H9 (cell line): ENCODE measurements around the gene PIP4K2A. TPM values are rescaled to one million over a fixed set of nuclear protein-coding genes. Genes with fewer than 3 reads are reported as not detected.

Experiments used
- DNase-seq: peaks from one replicate; pipeline ENCODE4 v3.0.0-alpha.2; 2017
- H2AFZ ChIP-seq: one replicate; pipeline ENCODE4 v1.6.1; 2013; ENCODE audit warnings: mild to moderate bottlenecking, low read length, control low read depth, moderate library complexity
- H2AK5ac ChIP-seq: 2 replicates; pipeline ENCODE4 v1.6.1; 2013; ENCODE audit warnings: low read length, control low read depth, mixed read lengths; ENCODE audit not compliant: insufficient read length
- H2BK120ac ChIP-seq: one replicate; pipeline ENCODE4 v1.6.1; 2013; ENCODE audit warnings: low read depth, mild to moderate bottlenecking, low read length, control low read depth, inconsistent platforms; ENCODE audit not compliant: poor library complexity, severe bottlenecking
- H2BK12ac ChIP-seq: 2 replicates; pipeline ENCODE4 v1.6.1; 2013; ENCODE audit warnings: low read length, control low read depth, mixed read lengths, low read depth; ENCODE audit not compliant: insufficient read length
- H2BK15ac ChIP-seq: 2 replicates; pipeline ENCODE4 v1.6.1; 2013; ENCODE audit warnings: low read depth, low read length, control low read depth
- H2BK20ac ChIP-seq: one replicate; pipeline ENCODE4 v1.6.1; 2013; ENCODE audit warnings: low read depth, mild to moderate bottlenecking, low read length, control low read depth, inconsistent platforms; ENCODE audit not compliant: poor library complexity, severe bottlenecking
- H2BK5ac ChIP-seq: 2 replicates; pipeline ENCODE4 v1.6.1; 2013; ENCODE audit warnings: low read length, control low read depth, mixed read lengths; ENCODE audit not compliant: insufficient read length
- H3K14ac ChIP-seq: 2 replicates; pipeline ENCODE4 v1.6.1; 2013; ENCODE audit warnings: low read length, control low read depth; ENCODE audit not compliant: insufficient read depth
- H3K18ac ChIP-seq: 2 replicates; pipeline ENCODE4 v1.6.1; 2013; ENCODE audit warnings: low read depth, mild to moderate bottlenecking, mixed read lengths, low read length, control low read depth; ENCODE audit not compliant: insufficient read length
- H3K23ac ChIP-seq: 2 replicates; pipeline ENCODE4 v1.6.1; 2013; ENCODE audit warnings: low read length, control low read depth, mixed read lengths, low read depth; ENCODE audit not compliant: insufficient read length
- H3K23me2 ChIP-seq: 2 replicates; pipeline ENCODE4 v1.6.1; 2013; ENCODE audit warnings: low read depth, mild to moderate bottlenecking, mixed read lengths, low read length, control low read depth; ENCODE audit not compliant: insufficient read length, poor library complexity, severe bottlenecking
- H3K27ac ChIP-seq: 2 replicates; pipeline ENCODE4 v1.5.1; 2013; ENCODE audit warnings: low read length, control low read depth, mixed read lengths, low read depth; ENCODE audit not compliant: insufficient read length
- H3K27me3 ChIP-seq: 2 replicates; pipeline ENCODE4 v1.6.1; 2013; ENCODE audit warnings: low read length, control low read depth, inconsistent platforms; ENCODE audit not compliant: insufficient read depth
- H3K4ac ChIP-seq: 2 replicates; pipeline ENCODE4 v1.6.1; 2013; ENCODE audit warnings: low read depth, mild to moderate bottlenecking, control low read depth, inconsistent platforms, low read length, moderate library complexity
- H3K4me1 ChIP-seq: 2 replicates; pipeline ENCODE4 v1.6.1; 2013; ENCODE audit warnings: low read length, control low read depth, inconsistent platforms; ENCODE audit not compliant: insufficient read depth
- H3K4me2 ChIP-seq: 2 replicates; pipeline ENCODE4 v1.6.1; 2013; ENCODE audit warnings: low read length, control low read depth, mixed read lengths; ENCODE audit not compliant: insufficient read length, insufficient read depth
- H3K56ac ChIP-seq: 2 replicates; pipeline ENCODE4 v1.6.1; 2013; ENCODE audit warnings: low read depth, mild to moderate bottlenecking, mixed read lengths, low read length, control low read depth; ENCODE audit not compliant: insufficient read length
- H3K79me1 ChIP-seq: 2 replicates; pipeline ENCODE4 v1.6.1; 2013; ENCODE audit warnings: low read depth, mild to moderate bottlenecking, moderate library complexity, low read length, control low read depth, inconsistent platforms; ENCODE audit not compliant: insufficient read depth, poor library complexity, severe bottlenecking
- H3K79me2 ChIP-seq: 2 replicates; pipeline ENCODE4 v1.6.1; 2013; ENCODE audit warnings: low read length, control low read depth, inconsistent platforms; ENCODE audit not compliant: insufficient read depth
- H3K9ac ChIP-seq: 2 replicates; pipeline ENCODE4 v1.6.1; 2013; ENCODE audit warnings: low read length, control low read depth, mixed read lengths; ENCODE audit not compliant: insufficient read length; ENCODE audit errors: extremely low read depth
- H3K9me3 ChIP-seq: one replicate; pipeline ENCODE4 v1.6.1; 2013; ENCODE audit warnings: low read depth, low read length, inconsistent platforms; ENCODE audit not compliant: control insufficient read depth
- H3T11ph ChIP-seq: one replicate; pipeline ENCODE4 v1.6.1; 2013; ENCODE audit warnings: mild to moderate bottlenecking, low read length, control low read depth, inconsistent platforms
- H4K20me1 ChIP-seq: one replicate; pipeline ENCODE4 v1.6.1; 2013; ENCODE audit not compliant: control insufficient read depth, insufficient read length, insufficient read depth
- H4K5ac ChIP-seq: 2 replicates; pipeline ENCODE4 v1.6.1; 2013; ENCODE audit warnings: low read depth, mild to moderate bottlenecking, mixed read lengths, low read length, control low read depth; ENCODE audit not compliant: insufficient read length
- H4K8ac ChIP-seq: replicated peaks from 2 replicates; pipeline ENCODE4 v1.6.1; 2013; ENCODE audit warnings: low read length, control low read depth, mixed read lengths, low read depth; ENCODE audit not compliant: insufficient read length
- H4K91ac ChIP-seq: 2 replicates; pipeline ENCODE4 v1.6.1; 2013; ENCODE audit warnings: low read depth, mild to moderate bottlenecking, moderate library complexity, mixed read lengths, low read length, control low read depth; ENCODE audit not compliant: insufficient read length
- H3K27ac Mint-ChIP-seq, 3 experiments: 2 replicates in 2 of 3; 3 replicates in 1 of 3; pipeline ENCODE4 v1.8.0; 2020 to 2021; ENCODE audit warnings: mixed read lengths in 3 of 3, mild to moderate bottlenecking in 1 of 3, moderate library complexity in 1 of 3
- H3K27me3 Mint-ChIP-seq: 2 replicates; pipeline ENCODE4 v1.8.0; 2021; ENCODE audit warnings: low read depth, mild to moderate bottlenecking, moderate library complexity, mixed read lengths
- H3K36me3 Mint-ChIP-seq, 3 experiments: 2 replicates in 2 of 3; 3 replicates in 1 of 3; pipeline ENCODE4 v1.8.0; 2020 to 2021; ENCODE audit warnings: low read depth in 3 of 3, mixed read lengths in 3 of 3; ENCODE audit not compliant: insufficient read depth in 1 of 3
- H3K4me1 Mint-ChIP-seq, 2 experiments: 2 replicates each; pipeline ENCODE4 v1.8.0; 2020; ENCODE audit warnings: mixed read lengths in 2 of 2
- H3K4me3 Mint-ChIP-seq, 2 experiments: 2 replicates in 1 of 2; 3 replicates in 1 of 2; pipeline ENCODE4 v1.8.0; 2020 to 2021; ENCODE audit warnings: mild to moderate bottlenecking in 2 of 2, mixed read lengths in 2 of 2, moderate library complexity in 1 of 2
- H3K9me3 Mint-ChIP-seq, 2 experiments: 2 replicates in 1 of 2; 3 replicates in 1 of 2; pipeline ENCODE4 v1.8.0; 2020; ENCODE audit warnings: mild to moderate bottlenecking in 2 of 2, mixed read lengths in 2 of 2, moderate library complexity in 1 of 2
- WGBS: extraction: QIAGEN DNeasy Blood & Tissue Kit; methylation state at CpG from one replicate; pipeline ENCODE4 v1.1.7; 2013; ENCODE audit warnings: missing lambda C conversion rate, low lambda C conversion rate, mixed read lengths; ENCODE audit not compliant: insufficient read length; ENCODE audit errors: extremely low coverage; 5-methylcytosine and 5-hydroxymethylcytosine counted together
- total RNA-seq: library from RNA; stranded (reverse); gene quantifications from 2 replicates; pipeline ENCODE4 v1.2.1, GENCODE V29; 2021
- TF ChIP-seq, protein P1 (sequence below): fragments of 200-600 bp; sonication (generic); conservative IDR thresholded peaks from 3 replicates; pipeline ENCODE4 v1.8.0; 2021; ENCODE audit warnings: antibody characterized with exemption, mild to moderate bottlenecking

PIP4K2A gene
- total RNA-seq, 1 experiment from 2014 or later = 33.6 TPM

DNA sequence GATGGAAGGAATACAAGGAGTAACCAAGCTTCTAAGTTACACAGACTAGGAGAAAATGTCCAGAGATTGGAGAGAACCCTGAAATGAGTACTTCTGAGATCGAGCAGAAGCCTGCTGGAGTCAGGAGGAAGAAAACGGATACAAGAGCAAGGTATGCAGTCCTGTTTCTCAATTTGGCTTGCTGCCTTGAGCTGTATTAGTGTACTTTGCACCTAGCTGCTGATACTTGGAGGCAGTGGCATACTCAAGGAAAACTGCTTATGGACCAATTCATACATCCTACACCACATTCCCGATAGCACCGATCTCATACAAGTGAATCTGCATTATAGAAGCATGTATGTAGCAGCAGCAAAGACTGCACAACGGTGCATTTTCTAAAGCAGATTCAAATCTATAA is 14.4 kb downstream of the PIP4K2A start:
- no peak overlapping the region for H2AK5ac ChIP-seq
- H4K8ac ChIP-seq = no peak overlapping the region
- peak overlapping the region in 1 of 3 experiments; percentile 15; a peak in 2 of 7 replicates for H3K27ac Mint-ChIP-seq

More for the DNA sequence above, 14.4 kb downstream of the PIP4K2A start:
- Histone ChIP-seq H3K23me2 (no peaks in the 10 kb centered on the region), H4K91ac (no peak overlapping the region), H3K56ac (no peak overlapping the region), H4K20me1 (no peaks in the 10 kb centered on the region), H3K9ac (no peak overlapping the region), H2BK12ac (no peak overlapping the region), H3K9me3 (no peaks in the 10 kb centered on the region), H3K27me3 (no peaks in the 10 kb centered on the region), H2BK15ac (no peak overlapping the region), H3K27ac (no peak overlapping the region), H3K14ac (no peak overlapping the region), H3K79me1 (no peaks in the 10 kb centered on the region), H4K5ac (no peak overlapping the region), H2BK120ac (no peak overlapping the region), H2BK20ac (no peak overlapping the region), H3K79me2 (peaks cover 29% of the 10 kb centered on the region; the same call in 1 of the 2 replicates), H2BK5ac (no peak overlapping the region), H2AFZ (no peak overlapping the region), H3T11ph (no peak overlapping the region), H3K4ac (no peak overlapping the region), H3K4me2 (no peak overlapping the region), H3K23ac (no peak overlapping the region), H3K18ac (no peak overlapping the region), H3K4me1 (peaks cover 10% of the 10 kb centered on the region; the same call in 1 of the 2 replicates)
- peaks cover 44 to 49% of the 10 kb centered on the region in 2 experiments for H3K4me1 Mint-ChIP-seq
- TF ChIP-seq, protein P1, sequence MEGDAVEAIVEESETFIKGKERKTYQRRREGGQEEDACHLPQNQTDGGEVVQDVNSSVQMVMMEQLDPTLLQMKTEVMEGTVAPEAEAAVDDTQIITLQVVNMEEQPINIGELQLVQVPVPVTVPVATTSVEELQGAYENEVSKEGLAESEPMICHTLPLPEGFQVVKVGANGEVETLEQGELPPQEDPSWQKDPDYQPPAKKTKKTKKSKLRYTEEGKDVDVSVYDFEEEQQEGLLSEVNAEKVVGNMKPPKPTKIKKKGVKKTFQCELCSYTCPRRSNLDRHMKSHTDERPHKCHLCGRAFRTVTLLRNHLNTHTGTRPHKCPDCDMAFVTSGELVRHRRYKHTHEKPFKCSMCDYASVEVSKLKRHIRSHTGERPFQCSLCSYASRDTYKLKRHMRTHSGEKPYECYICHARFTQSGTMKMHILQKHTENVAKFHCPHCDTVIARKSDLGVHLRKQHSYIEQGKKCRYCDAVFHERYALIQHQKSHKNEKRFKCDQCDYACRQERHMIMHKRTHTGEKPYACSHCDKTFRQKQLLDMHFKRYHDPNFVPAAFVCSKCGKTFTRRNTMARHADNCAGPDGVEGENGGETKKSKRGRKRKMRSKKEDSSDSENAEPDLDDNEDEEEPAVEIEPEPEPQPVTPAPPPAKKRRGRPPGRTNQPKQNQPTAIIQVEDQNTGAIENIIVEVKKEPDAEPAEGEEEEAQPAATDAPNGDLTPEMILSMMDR = no peak
- peaks cover 0 to 11% (median 8%) of the 10 kb centered on the region in 3 experiments; a peak in 5 of 7 replicates for H3K36me3 Mint-ChIP-seq
- peaks cover 0 to 8% of the 10 kb centered on the region in 2 experiments; a peak in 3 of 5 replicates for H3K9me3 Mint-ChIP-seq
- H3K4me3 Mint-ChIP-seq = no peak overlapping the region
- no CpG with 5 or more reads among the region's 5 CpGs for WGBS
- H3K27me3 Mint-ChIP-seq = no peaks in the 10 kb centered on the region
- DNase-seq = no peak
